Activated T-helper 2 cell treated with anti-CD3 and anti-CD28 coated beads, Interferon-gamma antibody, Interleukin-2, Interleukin-4, amounts not matched to agents 10 μg/mL and 5 μg/mL and 100 μg/mL, durations not matched to agents 14 hours and 24 hours and 36 hours (primary cell): ENCODE measurements around the gene SFI1. TPM values are rescaled to one million over a fixed set of nuclear protein-coding genes. Genes with fewer than 3 reads are reported as not detected.
"Not testable (repeated sequence)": the region's sequence is repeated elsewhere in the genome, so short reads cannot be mapped to it uniquely, and the experiment has no call there.

Experiments used
- DNase-seq: peaks from one replicate; pipeline ENCODE4 v3.0.0; 2021; ENCODE audit warnings: low spot score
- H3K27ac Mint-ChIP-seq: one replicate; pipeline ENCODE4 v1.8.0; 2021; ENCODE audit warnings: mixed read lengths
- H3K27me3 Mint-ChIP-seq: one replicate; pipeline ENCODE4 v1.8.0; 2021; ENCODE audit warnings: low read depth, mixed read lengths
- H3K36me3 Mint-ChIP-seq: one replicate; pipeline ENCODE4 v1.8.0; 2021; ENCODE audit warnings: low read depth, mixed read lengths
- H3K4me1 Mint-ChIP-seq: one replicate; pipeline ENCODE4 v1.8.0; 2021; ENCODE audit warnings: low read depth, mixed read lengths
- H3K4me3 Mint-ChIP-seq: one replicate; pipeline ENCODE4 v1.8.0; 2021; ENCODE audit warnings: low read depth, mild to moderate bottlenecking, moderate library complexity, mixed read lengths
- H3K9me3 Mint-ChIP-seq: one replicate; pipeline ENCODE4 v1.8.0; 2021; ENCODE audit warnings: mixed read lengths
- intact Hi-C: fragments of 100-400 bp; cut with micrococcal nuclease; formaldehyde crosslinking; loops from one replicate; pipeline ENCODE4 v1.15.1; 2023
- total RNA-seq: library from RNA; stranded (reverse); gene quantifications from 2 replicates; pipeline ENCODE4 v1.2.3, GENCODE V29; 2022

Gene SFI1
- total RNA-seq, 1 donor from 2014 or later, result 409 TPM

DNA sequence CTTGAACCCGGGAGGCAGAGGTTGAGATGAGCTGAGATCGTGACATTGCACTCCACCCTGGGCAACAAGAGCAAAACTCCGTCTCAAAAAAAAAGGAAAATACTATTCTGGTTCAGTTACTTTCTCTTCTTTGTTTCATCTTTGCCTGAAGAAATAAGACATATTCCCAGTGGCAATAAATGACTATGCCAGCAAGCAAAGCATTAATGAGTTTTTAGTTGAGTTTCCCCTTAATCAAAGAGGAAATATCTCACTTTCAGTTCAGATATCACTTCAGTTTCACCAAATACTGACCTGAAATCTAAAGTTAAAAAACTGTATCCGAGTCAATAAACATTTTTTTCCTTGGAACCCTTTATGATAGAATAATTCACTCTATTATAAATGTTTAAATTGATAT, 155.3 kb downstream of the SFI1 start:
- intact Hi-C loops, result no loop called here
- Mint-ChIP-seq H3K4me1 (peaks cover 22% of the 10 kb centered on the region), H3K36me3 (peaks cover 32% of the 10 kb centered on the region)

DNA sequence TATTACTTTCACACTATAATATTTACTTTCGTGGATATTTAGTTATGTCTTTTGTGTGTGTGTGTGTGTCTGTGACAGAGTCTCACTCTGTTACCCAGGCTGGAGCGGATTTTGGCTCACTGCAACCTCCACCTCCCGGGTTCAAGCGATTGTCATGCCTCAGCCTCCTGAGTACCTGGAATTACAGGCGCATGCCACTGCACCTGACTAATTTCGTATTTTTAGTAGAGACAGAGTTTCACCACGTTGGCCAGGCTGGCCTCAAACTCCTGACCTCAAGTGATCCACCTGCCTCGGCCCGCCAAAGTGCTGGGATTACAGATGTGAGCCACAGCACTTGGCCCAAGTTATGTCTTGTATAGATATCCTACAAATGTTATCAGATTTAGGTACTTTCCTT, 155.8 kb downstream of the SFI1 start:
- Mint-ChIP-seq H3K27me3 (no peaks in the 10 kb centered on the region), H3K9me3 (no peaks in the 10 kb centered on the region), H3K27ac (no peak overlapping the region), H3K36me3 (peaks cover 29% of the 10 kb centered on the region), H3K4me3 (no peak overlapping the region), H3K4me1 (peaks cover 18% of the 10 kb centered on the region)
- no peak for DNase-seq
- intact Hi-C loops, result no loop called here

More for the DNA sequence above, 155.3 kb downstream of the SFI1 start:
- Mint-ChIP-seq H3K9me3 (no peaks in the 10 kb centered on the region), H3K27me3 (no peaks in the 10 kb centered on the region), H3K27ac (peak overlapping the region; percentile 3), H3K4me3 (no peak overlapping the region)
- no peak for DNase-seq

DNA sequence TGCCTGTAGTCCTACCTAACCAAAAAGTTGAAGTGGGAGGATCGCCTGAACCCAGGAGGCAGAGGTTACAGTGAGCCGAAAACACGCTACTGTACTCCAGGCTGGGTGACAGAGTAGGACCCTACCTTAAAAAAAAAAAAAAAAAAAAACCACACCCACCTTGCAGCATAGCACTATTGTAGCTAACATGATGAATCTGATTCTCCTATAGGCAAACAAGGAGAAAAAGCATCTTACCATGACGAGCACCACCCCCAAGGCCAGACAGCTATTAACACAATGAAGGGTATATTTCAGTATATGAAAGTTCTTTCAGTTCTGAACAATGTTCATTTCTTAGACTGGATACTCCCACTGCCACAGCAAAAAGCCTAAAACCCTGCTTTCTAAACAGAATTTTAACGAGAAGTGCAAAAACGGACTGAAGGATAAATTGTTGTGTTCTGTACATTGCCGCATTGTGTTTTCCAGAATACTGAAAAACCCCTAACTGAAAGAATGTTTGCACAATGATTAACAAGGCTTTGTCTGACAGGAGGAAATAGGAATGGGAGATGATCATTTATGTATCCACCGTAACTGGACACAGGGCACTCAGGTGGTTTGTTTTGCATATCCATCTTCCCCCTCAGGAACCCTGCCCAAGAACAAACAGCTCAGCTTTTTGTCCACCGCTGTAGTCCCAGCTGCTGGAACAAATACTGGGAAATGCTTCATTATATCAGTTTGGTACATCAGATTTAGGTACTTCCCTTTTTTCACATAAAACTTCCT, 156.8 kb downstream of the SFI1 start:
- no peak overlapping the region for H3K4me3 Mint-ChIP-seq
- peaks cover 13% of the 10 kb centered on the region for H3K4me1 Mint-ChIP-seq
- H3K27me3 Mint-ChIP-seq, result no peaks in the 10 kb centered on the region
- DNase-seq, result no peak
- H3K9me3 Mint-ChIP-seq, result no peaks in the 10 kb centered on the region
- intact Hi-C loops, result no loop called here
- no peak overlapping the region for H3K27ac Mint-ChIP-seq
- H3K36me3 Mint-ChIP-seq, result peaks cover 19% of the 10 kb centered on the region

DNA sequence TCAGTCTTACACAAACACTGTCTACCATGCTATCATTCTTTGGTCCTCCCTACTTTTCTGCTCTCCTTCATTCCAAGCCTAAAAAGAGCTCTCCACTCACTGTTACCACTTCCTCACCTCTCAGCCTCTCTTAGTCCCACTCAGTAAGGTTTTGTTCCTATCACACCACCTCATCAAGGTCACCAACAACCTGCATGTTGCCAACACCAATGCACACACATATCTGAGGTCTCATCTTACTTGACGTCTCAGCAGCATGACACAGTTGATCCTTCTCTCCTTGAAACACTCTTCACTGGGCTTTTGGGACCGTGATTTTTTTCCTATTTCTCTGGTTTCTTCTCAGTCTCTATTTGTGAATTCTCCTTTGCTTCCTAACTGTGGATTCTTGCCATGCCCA, 157.6 kb downstream of the SFI1 start:
- Mint-ChIP-seq H3K4me3 (no peak overlapping the region), H3K27ac (peak overlapping the region; percentile 13), H3K4me1 (peaks cover 13% of the 10 kb centered on the region), H3K9me3 (no peaks in the 10 kb centered on the region), H3K27me3 (no peaks in the 10 kb centered on the region), H3K36me3 (peaks cover 13% of the 10 kb centered on the region)
- DNase-seq, result no peak
- intact Hi-C loops, result no loop called here

DNA sequence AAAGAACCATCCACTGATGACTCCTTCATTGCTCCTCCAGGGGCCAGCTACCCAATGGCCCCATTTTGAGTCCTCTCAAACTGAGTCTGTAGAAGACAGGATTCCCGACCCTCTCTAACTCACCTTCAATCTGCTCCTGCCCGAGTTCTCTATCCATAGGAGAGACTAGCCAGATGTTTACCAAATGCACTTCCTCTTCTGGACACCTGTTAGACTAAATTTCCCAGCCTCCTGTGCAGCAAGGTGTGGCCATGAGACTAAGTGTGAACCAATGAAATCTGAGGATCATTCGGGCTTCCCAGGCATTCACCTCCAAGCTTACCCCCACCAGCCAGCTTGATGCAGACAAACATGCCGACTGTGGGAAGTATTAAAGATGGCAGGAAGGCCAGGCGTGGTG, 158.1 kb downstream of the SFI1 start:
- DNase-seq, result no peak
- no peaks in the 10 kb centered on the region for H3K27me3 Mint-ChIP-seq
- peaks cover 13% of the 10 kb centered on the region for H3K4me1 Mint-ChIP-seq
- intact Hi-C loops, result no loop called here
- peak overlapping the region; percentile 13 for H3K27ac Mint-ChIP-seq
- H3K9me3 Mint-ChIP-seq, result no peaks in the 10 kb centered on the region
- H3K4me3 Mint-ChIP-seq, result no peak overlapping the region
- H3K36me3 Mint-ChIP-seq, result peaks cover 9% of the 10 kb centered on the region

DNA sequence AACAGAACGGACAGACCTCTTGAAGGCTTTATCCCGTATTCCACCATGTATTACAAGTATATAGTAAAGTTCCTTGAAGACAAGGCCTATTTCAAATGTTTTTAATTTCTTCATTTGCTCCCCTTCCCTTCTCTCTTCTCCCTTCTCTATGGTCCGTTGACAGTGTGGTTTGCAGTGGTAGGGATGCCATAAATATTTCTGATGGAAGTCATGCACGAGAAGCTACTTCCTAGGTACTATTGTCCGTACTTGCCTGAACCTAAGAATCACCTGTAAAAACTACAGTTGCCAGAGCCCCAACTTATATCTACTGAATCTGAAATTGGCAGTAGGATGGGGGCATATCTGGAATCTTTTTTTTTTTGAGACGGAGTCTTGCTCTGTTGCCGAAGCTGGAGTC, 162.9 kb downstream of the SFI1 start:
- H3K4me1 Mint-ChIP-seq, result peaks cover 18% of the 10 kb centered on the region
- H3K36me3 Mint-ChIP-seq, result peaks cover 3% of the 10 kb centered on the region
- H3K4me3 Mint-ChIP-seq, result no peak overlapping the region
- intact Hi-C loops, result no loop called here
- no peak overlapping the region for H3K27ac Mint-ChIP-seq
- DNase-seq, result no peak
- no peaks in the 10 kb centered on the region for H3K9me3 Mint-ChIP-seq
- H3K27me3 Mint-ChIP-seq, result no peaks in the 10 kb centered on the region

DNA sequence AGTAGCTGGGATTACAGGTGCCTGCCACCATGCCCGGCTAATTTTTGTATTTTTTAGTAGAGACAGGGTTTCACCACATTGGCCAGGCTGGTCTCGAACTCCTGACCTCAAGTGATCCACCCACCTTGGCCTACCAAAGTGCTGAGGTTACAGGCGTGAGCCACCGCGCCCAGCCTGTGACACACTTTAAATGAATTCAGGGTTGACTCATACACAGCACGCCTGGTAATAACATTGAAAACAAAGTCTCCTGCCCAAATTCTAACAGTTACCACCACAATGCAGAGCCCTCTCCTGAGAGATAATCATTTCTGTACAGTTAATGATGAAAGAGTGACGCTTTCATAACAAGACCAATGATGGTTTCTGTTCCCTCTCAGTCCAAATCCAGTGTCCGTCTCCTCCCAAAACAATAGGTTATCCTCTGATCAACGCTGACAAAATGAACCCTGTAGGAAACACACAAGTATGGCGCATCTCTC, 164.6 kb downstream of the SFI1 start:
- H3K9me3 Mint-ChIP-seq, H3K27me3 Mint-ChIP-seq, DNase-seq, H3K36me3 Mint-ChIP-seq: not testable (repeated sequence)
- H3K27ac Mint-ChIP-seq, result peak overlapping the region; percentile 94
- peak overlapping the region; percentile 95 for H3K4me3 Mint-ChIP-seq
- intact Hi-C loops, result loop anchor here (5.0 to 10.0 kb wide), 2 partner anchors 91 to 164 kb away; partner anchors contain the start of genes DEPDC5 and PRR14L
- peaks cover 21% of the 10 kb centered on the region for H3K4me1 Mint-ChIP-seq

DNA sequence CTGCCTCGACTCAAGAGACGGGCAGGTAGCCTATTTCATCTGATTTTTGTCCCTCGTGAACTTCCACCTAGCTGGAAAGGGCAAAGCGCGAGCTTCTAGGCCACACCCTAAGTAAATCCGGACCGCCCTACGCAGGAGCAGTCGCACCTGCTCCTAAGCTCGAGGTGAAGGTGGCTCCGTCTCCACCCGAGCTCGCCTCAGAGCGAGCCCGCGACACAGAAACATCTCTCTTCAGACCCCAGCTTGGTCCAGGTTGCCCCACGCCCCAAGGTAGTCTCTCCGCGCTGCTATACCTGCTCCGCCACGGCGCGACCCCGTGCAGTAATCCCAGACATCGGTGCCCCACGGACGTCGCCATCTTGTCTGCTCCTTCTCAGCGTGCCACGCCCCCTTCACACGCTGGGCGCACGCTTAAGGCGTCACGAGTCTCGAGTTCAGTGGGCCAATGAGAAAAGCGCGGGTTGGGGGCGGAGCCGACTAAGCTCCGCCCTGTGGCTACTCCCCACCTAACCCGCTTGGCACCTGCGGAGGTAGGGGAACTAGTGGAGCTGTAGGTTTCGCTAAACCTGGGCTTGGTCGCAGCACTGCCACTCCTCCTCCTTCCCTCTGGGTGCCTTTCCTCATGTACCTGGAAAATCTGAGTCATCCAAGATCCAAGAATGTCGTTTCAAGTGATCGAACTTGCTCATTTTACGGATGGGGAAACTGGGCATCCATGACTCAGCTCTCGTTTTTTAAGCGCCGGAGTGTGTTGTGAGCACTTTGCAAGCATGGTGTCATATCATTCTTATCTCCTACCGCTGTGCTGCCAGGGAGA, 165.7 kb downstream of the SFI1 start, which contains the start of gene PISD:
PISD (minus strand) TSS at position 365 of the 817 bp plus-strand sequence; CDS start at position 358, 7 bp downstream.
- Mint-ChIP-seq H3K27me3 (no peaks in the 10 kb centered on the region), H3K36me3 (no peaks in the 10 kb centered on the region), H3K4me1 (peaks cover 21% of the 10 kb centered on the region), H3K4me3 (peak within 1 kb of the TSS; percentile 95), H3K9me3 (no peaks in the 10 kb centered on the region), H3K27ac (peak within 1 kb of the TSS; percentile 94)
- peak; percentile 95 for DNase-seq
- intact Hi-C loops, result loop anchor here (1.0 to 10.0 kb wide), 3 partner anchors 90 to 282 kb away; partner anchors contain the start of genes DEPDC5, PRR14L and YWHAH

DNA sequence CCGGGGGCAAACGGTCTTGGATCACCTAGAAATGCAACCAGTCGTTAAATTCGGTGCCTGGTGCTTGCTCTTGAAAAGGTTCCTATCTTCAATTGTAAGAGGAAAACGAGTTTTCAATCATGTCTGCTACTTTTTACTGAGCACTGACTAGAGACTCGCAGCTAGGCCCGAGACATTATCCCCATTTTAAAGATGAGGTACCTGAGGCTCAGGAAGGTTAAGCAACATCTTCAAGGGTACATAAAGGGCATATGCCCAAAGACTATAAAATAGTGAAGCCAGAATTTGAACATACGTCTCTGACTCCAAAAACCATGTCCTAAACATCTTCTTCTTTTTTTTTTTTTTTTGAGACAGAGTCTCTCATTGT, 166.3 kb downstream of the SFI1 start:
- H3K9me3 Mint-ChIP-seq, result no peaks in the 10 kb centered on the region
- intact Hi-C loops, result loop anchor here (1.0 to 10.0 kb wide), 3 partner anchors 90 to 282 kb away; partner anchors contain the start of genes DEPDC5, PRR14L and YWHAH

More for the DNA sequence above, 166.3 kb downstream of the SFI1 start:
- Mint-ChIP-seq H3K27ac (peak overlapping the region; percentile 94), H3K36me3 (no peaks in the 10 kb centered on the region), H3K4me1 (peaks cover 21% of the 10 kb centered on the region), H3K4me3 (peak overlapping the region; percentile 95), H3K27me3 (no peaks in the 10 kb centered on the region)
- no peak for DNase-seq

Other genes starting within 250 kb of the SFI1 start
- gene PIK3IP1, start 204.0 kb upstream of the SFI1 start, total RNA-seq, result 9.3 and 10.4 TPM in 2 replicates
- gene PATZ1, start 150.2 kb upstream of the SFI1 start, total RNA-seq, result 30.6 and 31.0 TPM in 2 replicates
- gene DRG1, start 96.9 kb upstream of the SFI1 start, total RNA-seq, result 109 and 132 TPM in 2 replicates
- 96.5 and 103 TPM in 2 replicates for gene EIF4ENIF1, start 6.7 kb upstream of the SFI1 start, total RNA-seq
- gene PISD, start 165.7 kb downstream of the SFI1 start, total RNA-seq, result 44.3 and 44.9 TPM in 2 replicates